ENCODE measurements around the gene SLC10A7.

DNA sequence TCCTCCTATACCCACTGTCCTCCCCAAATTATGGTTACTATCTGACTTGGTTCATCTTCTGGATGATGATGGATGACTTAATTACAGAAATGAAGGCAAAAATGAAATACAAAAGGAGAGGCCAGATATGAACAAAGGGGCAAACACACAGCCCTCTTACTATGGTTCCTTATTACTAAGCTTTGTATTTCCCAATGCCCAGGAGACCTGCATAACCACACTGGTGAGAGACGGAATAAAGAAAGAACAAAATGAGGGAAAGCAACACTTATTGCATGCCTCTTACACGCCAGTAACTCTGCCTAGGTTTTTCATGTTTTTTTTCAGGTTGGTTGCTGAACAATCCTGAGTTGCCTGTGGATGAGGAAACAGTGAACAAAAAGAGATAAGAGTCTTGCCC, 120.5 kb downstream of the SLC10A7 start:
- TF ChIP-seq, protein P1, sequence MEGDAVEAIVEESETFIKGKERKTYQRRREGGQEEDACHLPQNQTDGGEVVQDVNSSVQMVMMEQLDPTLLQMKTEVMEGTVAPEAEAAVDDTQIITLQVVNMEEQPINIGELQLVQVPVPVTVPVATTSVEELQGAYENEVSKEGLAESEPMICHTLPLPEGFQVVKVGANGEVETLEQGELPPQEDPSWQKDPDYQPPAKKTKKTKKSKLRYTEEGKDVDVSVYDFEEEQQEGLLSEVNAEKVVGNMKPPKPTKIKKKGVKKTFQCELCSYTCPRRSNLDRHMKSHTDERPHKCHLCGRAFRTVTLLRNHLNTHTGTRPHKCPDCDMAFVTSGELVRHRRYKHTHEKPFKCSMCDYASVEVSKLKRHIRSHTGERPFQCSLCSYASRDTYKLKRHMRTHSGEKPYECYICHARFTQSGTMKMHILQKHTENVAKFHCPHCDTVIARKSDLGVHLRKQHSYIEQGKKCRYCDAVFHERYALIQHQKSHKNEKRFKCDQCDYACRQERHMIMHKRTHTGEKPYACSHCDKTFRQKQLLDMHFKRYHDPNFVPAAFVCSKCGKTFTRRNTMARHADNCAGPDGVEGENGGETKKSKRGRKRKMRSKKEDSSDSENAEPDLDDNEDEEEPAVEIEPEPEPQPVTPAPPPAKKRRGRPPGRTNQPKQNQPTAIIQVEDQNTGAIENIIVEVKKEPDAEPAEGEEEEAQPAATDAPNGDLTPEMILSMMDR (conservative IDR thresholded peaks at IDR 0.05; ENCODE audit: low read depth in 2 of 2): no peak
- TF ChIP-seq, protein P2, sequence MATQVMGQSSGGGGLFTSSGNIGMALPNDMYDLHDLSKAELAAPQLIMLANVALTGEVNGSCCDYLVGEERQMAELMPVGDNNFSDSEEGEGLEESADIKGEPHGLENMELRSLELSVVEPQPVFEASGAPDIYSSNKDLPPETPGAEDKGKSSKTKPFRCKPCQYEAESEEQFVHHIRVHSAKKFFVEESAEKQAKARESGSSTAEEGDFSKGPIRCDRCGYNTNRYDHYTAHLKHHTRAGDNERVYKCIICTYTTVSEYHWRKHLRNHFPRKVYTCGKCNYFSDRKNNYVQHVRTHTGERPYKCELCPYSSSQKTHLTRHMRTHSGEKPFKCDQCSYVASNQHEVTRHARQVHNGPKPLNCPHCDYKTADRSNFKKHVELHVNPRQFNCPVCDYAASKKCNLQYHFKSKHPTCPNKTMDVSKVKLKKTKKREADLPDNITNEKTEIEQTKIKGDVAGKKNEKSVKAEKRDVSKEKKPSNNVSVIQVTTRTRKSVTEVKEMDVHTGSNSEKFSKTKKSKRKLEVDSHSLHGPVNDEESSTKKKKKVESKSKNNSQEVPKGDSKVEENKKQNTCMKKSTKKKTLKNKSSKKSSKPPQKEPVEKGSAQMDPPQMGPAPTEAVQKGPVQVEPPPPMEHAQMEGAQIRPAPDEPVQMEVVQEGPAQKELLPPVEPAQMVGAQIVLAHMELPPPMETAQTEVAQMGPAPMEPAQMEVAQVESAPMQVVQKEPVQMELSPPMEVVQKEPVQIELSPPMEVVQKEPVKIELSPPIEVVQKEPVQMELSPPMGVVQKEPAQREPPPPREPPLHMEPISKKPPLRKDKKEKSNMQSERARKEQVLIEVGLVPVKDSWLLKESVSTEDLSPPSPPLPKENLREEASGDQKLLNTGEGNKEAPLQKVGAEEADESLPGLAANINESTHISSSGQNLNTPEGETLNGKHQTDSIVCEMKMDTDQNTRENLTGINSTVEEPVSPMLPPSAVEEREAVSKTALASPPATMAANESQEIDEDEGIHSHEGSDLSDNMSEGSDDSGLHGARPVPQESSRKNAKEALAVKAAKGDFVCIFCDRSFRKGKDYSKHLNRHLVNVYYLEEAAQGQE (IDR thresholded peaks at IDR 0.05; ENCODE audit: unreplicated experiment): no peak
- no peak for TF ChIP-seq EZH2 (IDR thresholded peaks at IDR 0.05; ENCODE audit: low read depth, unreplicated experiment)
- no peak for TF ChIP-seq POLR2AphosphoS5 (IDR thresholded peaks at IDR 0.05; ENCODE audit: low read depth)
- no peak for TF ChIP-seq CREB1 (CRISPR knock-in tag; IDR thresholded peaks at IDR 0.05; ENCODE audit: low read depth)
- no peak for TF ChIP-seq JUNB (IDR thresholded peaks at IDR 0.05; ENCODE audit: unreplicated experiment)
- no peak for TF ChIP-seq EZH2phosphoT487 (IDR thresholded peaks at IDR 0.05; ENCODE audit: unreplicated experiment)

Data from GM23338 (cell line).